Measurements from ENCODE around the gene TRAF2.
A peak's percentile ranks its signal among the peaks of the same experiment; 100 is the strongest.

TRAF2 gene

GRCh38 chr9:136855461-136856078 lies 30.7 kb upstream of the TRAF2 start:
- no peaks in the 10 kb centered on the region for H3K9me3 ChIP-seq (ENCODE audit: control extremely low read depth in 1 of 5, control insufficient read depth in 4 of 5, insufficient read depth in 2 of 5, low read depth in 1 of 5, low read length in 4 of 5)
- no peak for DNase-seq
- H3K4me1 ChIP-seq (ENCODE audit: control extremely low read depth in 1 of 4, control insufficient read depth in 4 of 4, insufficient read depth in 4 of 4, low read length in 3 of 4): peaks cover 0 to 3% (median 0%) of the 10 kb centered on the region in 4 experiments
- ChIA-PET POLR2A (interaction anchor here (1.0 kb wide), 1 partner anchor 48 kb away, joined by 3 read pairs; the partner anchor contains the start of gene RABL6), CTCF (no interaction called here)
- 89% methylated on average over 24 of the region's 26 CpGs for WGBS (ENCODE audit: insufficient coverage)
- no peak overlapping the region for H3K4me3 ChIP-seq (ENCODE audit: control insufficient read depth in 1 of 7, extremely low read depth in 1 of 7, insufficient read depth in 4 of 7, low read depth in 2 of 7, low read length in 6 of 7)
- no peaks in the 10 kb centered on the region for H3K27me3 ChIP-seq (replicated peaks in 2 of 5; ENCODE audit: control insufficient read depth in 4 of 5, insufficient read depth in 5 of 5, low read length in 4 of 5)
- H3K36me3 ChIP-seq (ENCODE audit: control insufficient read depth in 4 of 4, insufficient read depth in 4 of 4, low read length in 3 of 4): peaks cover 0 to 18% (median 4%) of the 10 kb centered on the region in 4 experiments
- no peak overlapping the region for H3K27ac ChIP-seq (ENCODE audit: insufficient read depth in 1 of 2, low read depth in 1 of 2, low read length in 2 of 2, poor library complexity in 1 of 2, severe bottlenecking in 2 of 2)

- Histone ChIP-seq H3K9me3 (ENCODE audit: control extremely low read depth in 1 of 5, control insufficient read depth in 4 of 5, insufficient read depth in 2 of 5, low read depth in 1 of 5, low read length in 4 of 5) (no peaks in the 10 kb centered on the region), H3K4me1 (ENCODE audit: control extremely low read depth in 1 of 4, control insufficient read depth in 4 of 4, insufficient read depth in 4 of 4, low read length in 3 of 4) (peaks cover 0 to 3% (median 0%) of the 10 kb centered on the region in 4 experiments), H3K36me3 (ENCODE audit: control insufficient read depth in 4 of 4, insufficient read depth in 4 of 4, low read length in 3 of 4) (peaks cover 0 to 18% (median 5%) of the 10 kb centered on the region in 4 experiments), H3K4me3 (ENCODE audit: control insufficient read depth in 1 of 7, extremely low read depth in 1 of 7, insufficient read depth in 4 of 7, low read depth in 2 of 7, low read length in 6 of 7) (no peak overlapping the region), H3K27me3 (replicated peaks in 2 of 5; ENCODE audit: control insufficient read depth in 4 of 5, insufficient read depth in 5 of 5, low read length in 4 of 5) (no peaks in the 10 kb centered on the region), H3K27ac (ENCODE audit: insufficient read depth in 1 of 2, low read depth in 1 of 2, low read length in 2 of 2, poor library complexity in 1 of 2, severe bottlenecking in 2 of 2) (no peak overlapping the region)
- CTCF ChIA-PET: no interaction called here
- no peak for DNase-seq
- POLR2A ChIA-PET: no interaction called here
- 93% methylated on average over 6 of the region's 15 CpGs for WGBS (ENCODE audit: insufficient coverage)
These were observed 30.2 kb upstream of the TRAF2 start for GRCh38 chr9:136856079-136856476.

- H3K4me3 ChIP-seq (ENCODE audit: control insufficient read depth in 1 of 7, extremely low read depth in 1 of 7, insufficient read depth in 4 of 7, low read depth in 2 of 7, low read length in 6 of 7): no peak overlapping the region
- ChIA-PET CTCF (no interaction called here), POLR2A (no interaction called here)
These were observed 29.7 kb upstream of the TRAF2 start for GRCh38 chr9:136856541-136857141.

GRCh38 chr9:136857166-136857565 lies 29.1 kb upstream of the TRAF2 start:
- ChIA-PET CTCF (no interaction called here), POLR2A (no interaction called here)
- Histone ChIP-seq H3K4me1 (ENCODE audit: control extremely low read depth in 1 of 4, control insufficient read depth in 4 of 4, insufficient read depth in 4 of 4, low read length in 3 of 4) (peaks cover 0 to 3% (median 0%) of the 10 kb centered on the region in 4 experiments), H3K9me3 (ENCODE audit: control extremely low read depth in 1 of 5, control insufficient read depth in 4 of 5, insufficient read depth in 2 of 5, low read depth in 1 of 5, low read length in 4 of 5) (no peaks in the 10 kb centered on the region), H3K4me3 (ENCODE audit: control insufficient read depth in 1 of 7, extremely low read depth in 1 of 7, insufficient read depth in 4 of 7, low read depth in 2 of 7, low read length in 6 of 7) (no peak overlapping the region), H3K27ac (ENCODE audit: insufficient read depth in 1 of 2, low read depth in 1 of 2, low read length in 2 of 2, poor library complexity in 1 of 2, severe bottlenecking in 2 of 2) (no peak overlapping the region), H3K27me3 (replicated peaks in 2 of 5; ENCODE audit: control insufficient read depth in 4 of 5, insufficient read depth in 5 of 5, low read length in 4 of 5) (no peaks in the 10 kb centered on the region), H3K36me3 (ENCODE audit: control insufficient read depth in 4 of 4, insufficient read depth in 4 of 4, low read length in 3 of 4) (peaks cover 0 to 20% (median 16%) of the 10 kb centered on the region in 4 experiments)
- DNase-seq: no peak
- 92% methylated on average over 9 of the region's 19 CpGs for WGBS (ENCODE audit: insufficient coverage)

More at GRCh38 chr9:136856541-136857141, 29.7 kb upstream of the TRAF2 start:
- Histone ChIP-seq H3K36me3 (ENCODE audit: control insufficient read depth in 4 of 4, insufficient read depth in 4 of 4, low read length in 3 of 4) (peaks cover 0 to 18% (median 11%) of the 10 kb centered on the region in 4 experiments), H3K27ac (ENCODE audit: insufficient read depth in 1 of 2, low read depth in 1 of 2, low read length in 2 of 2, poor library complexity in 1 of 2, severe bottlenecking in 2 of 2) (no peak overlapping the region), H3K9me3 (ENCODE audit: control extremely low read depth in 1 of 5, control insufficient read depth in 4 of 5, insufficient read depth in 2 of 5, low read depth in 1 of 5, low read length in 4 of 5) (no peaks in the 10 kb centered on the region), H3K27me3 (replicated peaks in 2 of 5; ENCODE audit: control insufficient read depth in 4 of 5, insufficient read depth in 5 of 5, low read length in 4 of 5) (no peaks in the 10 kb centered on the region), H3K4me1 (ENCODE audit: control extremely low read depth in 1 of 4, control insufficient read depth in 4 of 4, insufficient read depth in 4 of 4, low read length in 3 of 4) (peaks cover 0 to 3% (median 0%) of the 10 kb centered on the region in 4 experiments)
- DNase-seq: peak in 2 of 3 donors; percentile 17 to 24
- 88% methylated on average over 10 of the region's 14 CpGs for WGBS (ENCODE audit: insufficient coverage)

GRCh38 chr9:136857581-136858412 lies 28.5 kb upstream of the TRAF2 start:
- H3K27me3 ChIP-seq (replicated peaks in 2 of 5; ENCODE audit: control insufficient read depth in 4 of 5, insufficient read depth in 5 of 5, low read length in 4 of 5): no peaks in the 10 kb centered on the region
- ChIA-PET CTCF (no interaction called here), POLR2A (no interaction called here)
- 97% methylated on average over 23 of the region's 29 CpGs for WGBS (ENCODE audit: insufficient coverage)
- no peak overlapping the region for H3K4me3 ChIP-seq (ENCODE audit: control insufficient read depth in 1 of 7, extremely low read depth in 1 of 7, insufficient read depth in 4 of 7, low read depth in 2 of 7, low read length in 6 of 7)
- peaks cover 0 to 3% (median 0%) of the 10 kb centered on the region in 4 experiments for H3K4me1 ChIP-seq (ENCODE audit: control extremely low read depth in 1 of 4, control insufficient read depth in 4 of 4, insufficient read depth in 4 of 4, low read length in 3 of 4)
- no peaks in the 10 kb centered on the region for H3K9me3 ChIP-seq (ENCODE audit: control extremely low read depth in 1 of 5, control insufficient read depth in 4 of 5, insufficient read depth in 2 of 5, low read depth in 1 of 5, low read length in 4 of 5)
- peaks cover 0 to 27% (median 19%) of the 10 kb centered on the region in 4 experiments for H3K36me3 ChIP-seq (ENCODE audit: control insufficient read depth in 4 of 4, insufficient read depth in 4 of 4, low read length in 3 of 4)
- no peak overlapping the region for H3K27ac ChIP-seq (ENCODE audit: insufficient read depth in 1 of 2, low read depth in 1 of 2, low read length in 2 of 2, poor library complexity in 1 of 2, severe bottlenecking in 2 of 2)
- DNase-seq: no peak

- Histone ChIP-seq H3K27me3 (replicated peaks in 2 of 5; ENCODE audit: control insufficient read depth in 4 of 5, insufficient read depth in 5 of 5, low read length in 4 of 5) (no peaks in the 10 kb centered on the region), H3K27ac (ENCODE audit: insufficient read depth in 1 of 2, low read depth in 1 of 2, low read length in 2 of 2, poor library complexity in 1 of 2, severe bottlenecking in 2 of 2) (no peak overlapping the region), H3K36me3 (ENCODE audit: control insufficient read depth in 4 of 4, insufficient read depth in 4 of 4, low read length in 3 of 4) (peaks cover 2 to 33% (median 23%) of the 10 kb centered on the region in 4 experiments), H3K9me3 (ENCODE audit: control extremely low read depth in 1 of 5, control insufficient read depth in 4 of 5, insufficient read depth in 2 of 5, low read depth in 1 of 5, low read length in 4 of 5) (no peaks in the 10 kb centered on the region), H3K4me3 (ENCODE audit: control insufficient read depth in 1 of 7, extremely low read depth in 1 of 7, insufficient read depth in 4 of 7, low read depth in 2 of 7, low read length in 6 of 7) (no peak overlapping the region), H3K4me1 (ENCODE audit: control extremely low read depth in 1 of 4, control insufficient read depth in 4 of 4, insufficient read depth in 4 of 4, low read length in 3 of 4) (peaks cover 0 to 3% (median 0%) of the 10 kb centered on the region in 4 experiments)
- ChIA-PET POLR2A (interaction anchor here (0.5 kb wide), 1 partner anchor 86 kb away, joined by 3 read pairs; the partner anchor contains the start of gene FBXW5), CTCF (no interaction called here)
- DNase-seq: no peak
- WGBS (ENCODE audit: insufficient coverage): 97% methylated on average over 13 of the region's 15 CpGs
These were observed 27.9 kb upstream of the TRAF2 start for GRCh38 chr9:136858452-136858843.
